Fibroblast of lung (primary cell): ENCODE data around the gene NRBF2. TPM values are rescaled to one million over a fixed set of nuclear protein-coding genes. Genes with fewer than 3 reads are reported as not detected.

ENCODE experiments used
- DNase-seq, 2 donors: peaks; one replicate each; pipeline versions ENCODE4 v3.0.0 to v3.0.0-alpha.2; 2010; ENCODE audit warnings: low read depth in 2 of 2
- H2AFZ ChIP-seq: 2 replicates; pipeline ENCODE4 v1.5.1; 2012; ENCODE audit warnings: low read length, control low read depth, inconsistent platforms
- H3K27ac ChIP-seq: 2 replicates; pipeline ENCODE4 v1.5.1; 2011; ENCODE audit warnings: low read length, control low read depth; ENCODE audit not compliant: insufficient read depth
- H3K27me3 ChIP-seq: 2 replicates; pipeline ENCODE4 v1.5.1; 2011; ENCODE audit warnings: mild to moderate bottlenecking, low read length; ENCODE audit not compliant: control insufficient read depth, insufficient read depth
- H3K36me3 ChIP-seq: 2 replicates; pipeline ENCODE4 v1.5.1; 2011; ENCODE audit warnings: low read length; ENCODE audit not compliant: control insufficient read depth, insufficient read depth
- H3K4me1 ChIP-seq: 2 replicates; pipeline ENCODE4 v1.5.1; 2011; ENCODE audit warnings: low read length; ENCODE audit not compliant: control insufficient read depth, insufficient read depth; ENCODE audit errors: extremely low read depth
- H3K4me2 ChIP-seq: 2 replicates; pipeline ENCODE4 v1.5.1; 2011; ENCODE audit warnings: low read length, control low read depth; ENCODE audit not compliant: insufficient read depth; ENCODE audit errors: extremely low read depth
- H3K4me3 ChIP-seq, 4 experiments: fragments of 200-600 bp in 1 of 4; sonication (generic) in 1 of 4; replicated peaks in 1 of 4; 2 replicates each; pipeline ENCODE4 v1.5.1; 2011 to 2016; ENCODE audit warnings: low read length in 4 of 4, low read depth in 3 of 4, mild to moderate bottlenecking in 3 of 4, control low read depth in 2 of 4, inconsistent platforms in 1 of 4, mixed read lengths in 1 of 4; ENCODE audit not compliant: insufficient read depth in 1 of 4; ENCODE audit errors: control extremely low read depth in 1 of 4
- H3K79me2 ChIP-seq: 2 replicates; pipeline ENCODE4 v1.5.1; 2012; ENCODE audit warnings: mild to moderate bottlenecking, low read length, inconsistent platforms; ENCODE audit not compliant: control insufficient read depth, insufficient read depth
- H3K9ac ChIP-seq: 2 replicates; pipeline ENCODE4 v1.5.1; 2011; ENCODE audit warnings: mild to moderate bottlenecking, low read length, control low read depth; ENCODE audit not compliant: insufficient read depth
- H3K9me3 ChIP-seq: 2 replicates; pipeline ENCODE4 v1.5.1; 2012; ENCODE audit warnings: low read depth, low read length; ENCODE audit not compliant: control insufficient read depth, insufficient read depth
- H4K20me1 ChIP-seq: 2 replicates; pipeline ENCODE4 v1.5.1; 2011; ENCODE audit warnings: low read length; ENCODE audit not compliant: control insufficient read depth, insufficient read depth; ENCODE audit errors: extremely low read depth
- EZH2 ChIP-seq: IDR thresholded peaks from 2 replicates; pipeline ENCODE4 v1.5.1; 2012; ENCODE audit warnings: low read length, control low read depth, mild to moderate bottlenecking; ENCODE audit errors: missing control alignments
- polyA plus RNA-seq, 2 donors: library from polyadenylated mRNA; depleted of rRNA in 1 of 2; stranded (reverse) in 1 of 2; unstranded in 1 of 2; fragments of >200 nt; gene quantifications; 2 replicates each; pipeline ENCODE4 v1.2.1, GENCODE V29; 2011 to 2012; ENCODE audit warnings: missing spikeins in 1 of 2
- total RNA-seq: library from RNA; depleted of rRNA; stranded (reverse); fragments of >200 nt; gene quantifications from 2 replicates; pipeline ENCODE4 v1.2.1, GENCODE V29; 2014
- TF ChIP-seq, protein P1 (sequence below), 2 donors: IDR thresholded peaks in 1 of 2; conservative IDR thresholded peaks in 1 of 2; 1 replicate in 1 of 2; 2 replicates in 1 of 2; pipeline ENCODE4 v1.5.1; 2011 to 2012; ENCODE audit warnings: low read length in 2 of 2, control low read depth in 1 of 2, inconsistent platforms in 1 of 2, low read depth in 1 of 2, mild to moderate bottlenecking in 1 of 2

NRBF2 gene
- total and polyA plus RNA-seq, 2 donors (not counting 1 experiment from before 2014, with no cell fraction given), result 36.0 to 49.2 TPM

GRCh38 chr10:63115732-63116383 is 17.3 kb upstream of the NRBF2 start:
- H4K20me1 ChIP-seq, result no peaks in the 10 kb centered on the region
- H3K79me2 ChIP-seq, result no peaks in the 10 kb centered on the region
- H3K36me3 ChIP-seq, result no peaks in the 10 kb centered on the region
- H3K27ac ChIP-seq, result no peak overlapping the region
- peaks cover 13% of the 10 kb centered on the region for H3K4me1 ChIP-seq
- H3K4me3 ChIP-seq, result no peak overlapping the region
- no peak overlapping the region for H3K4me2 ChIP-seq
- no peaks in the 10 kb centered on the region for H3K9me3 ChIP-seq
- TF ChIP-seq EZH2, result no peak
- no peak overlapping the region for H3K9ac ChIP-seq
- DNase-seq, result peak; percentile 95 to 96
- H3K27me3 ChIP-seq, result no peaks in the 10 kb centered on the region
- no peak overlapping the region for H2AFZ ChIP-seq

DNA sequence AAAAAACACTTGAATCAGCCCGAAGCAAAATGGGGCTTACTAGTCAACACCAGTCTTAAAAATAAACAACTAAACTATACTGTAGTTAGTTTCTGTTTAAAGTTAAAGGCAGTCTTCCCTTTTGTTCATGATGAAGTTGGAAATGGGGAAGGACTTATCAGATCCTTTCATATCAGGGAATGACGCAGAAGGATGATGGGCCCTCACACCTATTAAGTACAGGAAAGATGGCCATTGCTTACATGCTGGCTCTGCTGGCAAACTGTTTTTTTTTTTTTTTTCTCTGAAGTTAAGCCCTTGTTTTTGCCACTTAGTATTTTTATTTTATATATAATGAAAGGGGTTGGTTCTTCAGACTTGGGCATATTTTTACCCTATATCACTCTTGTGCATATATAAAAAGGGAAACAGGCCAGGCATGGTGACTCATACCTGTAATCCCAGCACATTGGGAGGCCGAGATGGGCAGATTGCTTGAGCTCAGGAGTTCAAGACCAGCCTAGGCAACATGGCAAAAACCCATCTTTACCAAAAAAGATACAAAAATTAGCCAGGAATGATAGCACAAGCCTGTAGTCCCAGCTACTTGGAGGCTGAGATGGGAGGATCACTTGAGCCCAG is 16.6 kb upstream of the NRBF2 start:
- Histone ChIP-seq H3K27ac (no peak overlapping the region), H3K4me1 (peaks cover 17% of the 10 kb centered on the region), H3K9ac (no peak overlapping the region), H3K4me3 (no peak overlapping the region), H3K36me3 (no peaks in the 10 kb centered on the region), H3K4me2 (no peak overlapping the region), H4K20me1 (no peaks in the 10 kb centered on the region), H2AFZ (no peak overlapping the region), H3K27me3 (no peaks in the 10 kb centered on the region), H3K9me3 (no peaks in the 10 kb centered on the region), H3K79me2 (no peaks in the 10 kb centered on the region)
- no peak for DNase-seq
- TF ChIP-seq, protein P1, sequence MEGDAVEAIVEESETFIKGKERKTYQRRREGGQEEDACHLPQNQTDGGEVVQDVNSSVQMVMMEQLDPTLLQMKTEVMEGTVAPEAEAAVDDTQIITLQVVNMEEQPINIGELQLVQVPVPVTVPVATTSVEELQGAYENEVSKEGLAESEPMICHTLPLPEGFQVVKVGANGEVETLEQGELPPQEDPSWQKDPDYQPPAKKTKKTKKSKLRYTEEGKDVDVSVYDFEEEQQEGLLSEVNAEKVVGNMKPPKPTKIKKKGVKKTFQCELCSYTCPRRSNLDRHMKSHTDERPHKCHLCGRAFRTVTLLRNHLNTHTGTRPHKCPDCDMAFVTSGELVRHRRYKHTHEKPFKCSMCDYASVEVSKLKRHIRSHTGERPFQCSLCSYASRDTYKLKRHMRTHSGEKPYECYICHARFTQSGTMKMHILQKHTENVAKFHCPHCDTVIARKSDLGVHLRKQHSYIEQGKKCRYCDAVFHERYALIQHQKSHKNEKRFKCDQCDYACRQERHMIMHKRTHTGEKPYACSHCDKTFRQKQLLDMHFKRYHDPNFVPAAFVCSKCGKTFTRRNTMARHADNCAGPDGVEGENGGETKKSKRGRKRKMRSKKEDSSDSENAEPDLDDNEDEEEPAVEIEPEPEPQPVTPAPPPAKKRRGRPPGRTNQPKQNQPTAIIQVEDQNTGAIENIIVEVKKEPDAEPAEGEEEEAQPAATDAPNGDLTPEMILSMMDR (conservative IDR thresholded peaks at IDR 0.05 in 1 of 2, IDR thresholded peaks at IDR 0.05 in 1 of 2; ENCODE audit: low read depth in 1 of 2, low read length in 2 of 2), result no peak
- no peak for TF ChIP-seq EZH2

GRCh38 chr10:63119041-63119440 is 14.1 kb upstream of the NRBF2 start:
- no peaks in the 10 kb centered on the region for H4K20me1 ChIP-seq
- no peak overlapping the region for H3K9ac ChIP-seq
- no peaks in the 10 kb centered on the region for H3K79me2 ChIP-seq
- peaks cover 17% of the 10 kb centered on the region for H3K4me1 ChIP-seq
- H2AFZ ChIP-seq, result no peak overlapping the region
- H3K9me3 ChIP-seq, result no peaks in the 10 kb centered on the region
- no peak for TF ChIP-seq EZH2
- no peak for DNase-seq
- no peaks in the 10 kb centered on the region for H3K36me3 ChIP-seq
- no peak overlapping the region for H3K27ac ChIP-seq
- no peaks in the 10 kb centered on the region for H3K27me3 ChIP-seq
- no peak overlapping the region for H3K4me3 ChIP-seq
- H3K4me2 ChIP-seq, result no peak overlapping the region

GRCh38 chr10:63120554-63120953 is 12.6 kb upstream of the NRBF2 start:
- Histone ChIP-seq H3K27ac (peak overlapping the region; percentile 44), H4K20me1 (no peaks in the 10 kb centered on the region), H3K4me1 (peaks cover 10% of the 10 kb centered on the region), H3K27me3 (no peaks in the 10 kb centered on the region), H3K36me3 (no peaks in the 10 kb centered on the region), H3K79me2 (no peaks in the 10 kb centered on the region), H3K9ac (no peak overlapping the region), H2AFZ (no peak overlapping the region), H3K4me3 (no peak overlapping the region), H3K9me3 (no peaks in the 10 kb centered on the region), H3K4me2 (peak overlapping the region; percentile 32)
- peak; percentile 97 to 99 for DNase-seq
- TF ChIP-seq, protein P1 (conservative IDR thresholded peaks at IDR 0.05 in 1 of 2, IDR thresholded peaks at IDR 0.05 in 1 of 2; ENCODE audit: low read depth in 1 of 2, low read length in 2 of 2), result no peak
